SK-N-SH (cell line): ENCODE measurements around the gene RAB5B. TPM values are rescaled to one million over a fixed set of nuclear protein-coding genes. Genes with fewer than 3 reads are reported as not detected.
A peak's percentile ranks its signal among the peaks of the same experiment; 100 is the strongest.

Experiments
- CTCF ChIA-PET: fragments of 300-600, 350-600 bp; formaldehyde crosslinking; extraction: SDS; loops from one replicate; lab custom pipeline; 2021; lab: Yijun Ruan, JAX
- POLR2A ChIA-PET: fragments of 350-600 bp; sonication (Branson Sonifier 250); formaldehyde crosslinking; extraction: SDS; loops from one replicate; lab custom pipeline; 2020; ENCODE audit warnings: antibody characterized with exemption, inconsistent platforms; lab: Yijun Ruan, JAX
- DNase-seq: peaks from one replicate; pipeline ENCODE4 v3.0.0; 2012
- H2AFZ ChIP-seq: fragments of 200-600 bp; sonication (generic); 2 replicates; pipeline ENCODE4 v1.8.1; 2016; ENCODE audit warnings: antibody characterized with exemption, mild to moderate bottlenecking, low read depth
- H3F3A ChIP-seq: fragments of 200-600 bp; sonication (generic); replicated peaks from 2 replicates; pipeline ENCODE3; 2016; ENCODE audit warnings: antibody characterized with exemption, mild to moderate bottlenecking; ENCODE audit not compliant: insufficient read depth
- H3K27ac ChIP-seq, 2 experiments: fragments of 200-500 bp in 1 of 2; fragments of 200-600 bp in 1 of 2; sonication (Bioruptor generic) in 1 of 2; sonication (generic), shearing (Covaris generic) in 1 of 2; 2 replicates each; pipeline versions ENCODE4 v1.5.1 to v1.6.1; 2014 to 2016; ENCODE audit warnings: low read depth in 2 of 2, inconsistent platforms in 1 of 2, low read length in 1 of 2, mild to moderate bottlenecking in 1 of 2, mixed read lengths in 1 of 2
- H3K27me3 ChIP-seq: fragments of 200-600 bp; sonication (generic), shearing (Covaris generic); 2 replicates; pipeline ENCODE4 v1.6.1; 2016; ENCODE audit warnings: mixed run types; ENCODE audit not compliant: insufficient read depth
- H3K36me3 ChIP-seq, 2 experiments: fragments of 200-500 bp in 1 of 2; fragments of 200-600 bp in 1 of 2; sonication (Bioruptor generic) in 1 of 2; sonication (generic) in 1 of 2; replicated peaks in 1 of 2; 2 replicates each; pipeline versions ENCODE3 to v1.5.1; 2014 to 2016; ENCODE audit warnings: low read length in 1 of 2, mild to moderate bottlenecking in 1 of 2; ENCODE audit not compliant: insufficient read depth in 2 of 2, control insufficient read depth in 1 of 2
- H3K4me1 ChIP-seq, 2 experiments: fragments of 200-500 bp in 1 of 2; fragments of 200-600 bp in 1 of 2; sonication (Bioruptor generic) in 1 of 2; sonication (generic), shearing (Covaris generic) in 1 of 2; 2 replicates each; pipeline versions ENCODE4 v1.5.1 to v1.6.1; 2014 to 2016; ENCODE audit warnings: low read depth in 1 of 2, low read length in 1 of 2, mixed run types in 1 of 2; ENCODE audit not compliant: insufficient read depth in 2 of 2, control insufficient read depth in 1 of 2
- H3K4me2 ChIP-seq: fragments of 200-600 bp; sonication (generic), shearing (Covaris generic); 2 replicates; pipeline ENCODE4 v1.6.1; 2017; ENCODE audit warnings: mixed run types
- H3K4me3 ChIP-seq, 2 experiments: fragments of 200-500 bp in 1 of 2; fragments of 200-600 bp in 1 of 2; sonication (Bioruptor generic) in 1 of 2; sonication (generic), shearing (Covaris generic) in 1 of 2; 2 replicates each; pipeline versions ENCODE4 v1.5.1 to v1.8.1; 2014 to 2016; ENCODE audit warnings: low read depth in 2 of 2, inconsistent platforms in 1 of 2, low read length in 1 of 2, mild to moderate bottlenecking in 1 of 2, mixed read lengths in 1 of 2, moderate library complexity in 1 of 2
- H3K79me2 ChIP-seq: fragments of 200-600 bp; sonication (generic); 2 replicates; pipeline ENCODE4 v1.8.1; 2017; ENCODE audit warnings: mild to moderate bottlenecking; ENCODE audit not compliant: insufficient read depth
- H3K9ac ChIP-seq: fragments of 200-600 bp; sonication (generic); 2 replicates; pipeline ENCODE4 v1.6.1; 2017; ENCODE audit warnings: mixed run types
- H3K9me2 ChIP-seq: fragments of 200-600 bp; sonication (generic); 2 replicates; pipeline ENCODE4 v1.6.1; 2017; ENCODE audit warnings: mixed run types
- H3K9me3 ChIP-seq: fragments of 200-600 bp; sonication (generic); 2 replicates; pipeline ENCODE4 v1.6.1; 2017; ENCODE audit warnings: mixed run types, mild to moderate bottlenecking, moderate library complexity
- H4K20me1 ChIP-seq: fragments of 200-600 bp; sonication (generic); 2 replicates; pipeline ENCODE4 v1.6.1; 2017; ENCODE audit warnings: mild to moderate bottlenecking, mixed run types; ENCODE audit not compliant: insufficient read depth
- CHD2 ChIP-seq: fragments of 150-350 bp; IDR thresholded peaks from 2 replicates; pipeline ENCODE4 v1.6.1; 2018; ENCODE audit warnings: low read length; ENCODE audit not compliant: partially characterized antibody
- EZH2phosphoT487 ChIP-seq: fragments of 200-600 bp; sonication (generic); IDR thresholded peaks from 2 replicates; pipeline ENCODE4 v1.6.1; 2017; ENCODE audit warnings: low read depth, mixed run types, mild to moderate bottlenecking, antibody characterized with exemption, moderate library complexity, borderline replicate concordance
- FOSL2 ChIP-seq: IDR thresholded peaks from 2 replicates; pipeline ENCODE4 v1.4.0; 2012; ENCODE audit warnings: low read depth, mild to moderate bottlenecking, moderate library complexity, borderline replicate concordance
- FOXJ3 ChIP-seq: sonication (generic); formaldehyde crosslinking; IDR thresholded peaks from 2 replicates; pipeline ENCODE4 v1.5.1; 2020; ENCODE audit warnings: mild to moderate bottlenecking, missing genetic modification reagents
- FOXM1 ChIP-seq: IDR thresholded peaks from 2 replicates; pipeline ENCODE4 v1.4.0; 2012; ENCODE audit warnings: low read depth, mild to moderate bottlenecking
- JUND ChIP-seq: IDR thresholded peaks from 2 replicates; pipeline ENCODE4 v1.4.0; 2012
- MEF2A ChIP-seq: IDR thresholded peaks from 2 replicates; pipeline ENCODE4 v1.4.0; 2012; ENCODE audit warnings: low read depth, borderline replicate concordance
- MXI1 ChIP-seq: IDR thresholded peaks from 2 replicates; pipeline ENCODE4 v1.6.1; 2012; ENCODE audit warnings: mild to moderate bottlenecking, low read depth, low read length, improper control_type of control experiment
- NFIC ChIP-seq: IDR thresholded peaks from 2 replicates; pipeline ENCODE4 v1.4.0; 2012; ENCODE audit warnings: borderline replicate concordance
- NRF1 ChIP-seq: IDR thresholded peaks from 2 replicates; pipeline ENCODE4 v1.6.1; 2012; ENCODE audit warnings: low read depth, mild to moderate bottlenecking, low read length
- POLR2AphosphoS5 ChIP-seq: IDR thresholded peaks from 2 replicates; pipeline ENCODE4 v1.6.1; 2012; ENCODE audit warnings: low read depth, low read length
- RAD21 ChIP-seq: IDR thresholded peaks from 2 replicates; pipeline ENCODE4 v1.6.1; 2012; ENCODE audit warnings: mild to moderate bottlenecking, low read length
- RCOR1 ChIP-seq: fragments of 150-350 bp; IDR thresholded peaks from 2 replicates; pipeline ENCODE4 v1.6.1; 2017; ENCODE audit warnings: antibody characterized with exemption, low read length
- RXRA ChIP-seq: IDR thresholded peaks from 2 replicates; pipeline ENCODE4 v1.4.0; 2012; ENCODE audit warnings: low read depth, mild to moderate bottlenecking, borderline replicate concordance
- SIN3A ChIP-seq: IDR thresholded peaks from 2 replicates; pipeline ENCODE4 v1.6.1; 2012; ENCODE audit warnings: low read depth, mild to moderate bottlenecking, low read length, moderate library complexity, borderline replicate concordance
- SMC3 ChIP-seq: IDR thresholded peaks from 2 replicates; pipeline ENCODE4 v1.6.1; 2012; ENCODE audit warnings: low read depth, low read length, improper control_type of control experiment
- TAF1 ChIP-seq: IDR thresholded peaks from 2 replicates; pipeline ENCODE4 v1.6.1; 2012; ENCODE audit warnings: low read depth, mild to moderate bottlenecking, low read length, moderate library complexity, borderline replicate concordance
- TCF12 ChIP-seq: IDR thresholded peaks from 2 replicates; pipeline ENCODE4 v1.4.0; 2012
- TEAD4 ChIP-seq: IDR thresholded peaks from 2 replicates; pipeline ENCODE4 v1.4.0; 2012; ENCODE audit warnings: mild to moderate bottlenecking, borderline replicate concordance; ENCODE audit not compliant: insufficient read depth
- WGBS: methylation state at CpG from one replicate; pipeline ENCODE4 v1.1.6; 2017; ENCODE audit warnings: low lambda C conversion rate; 5-methylcytosine and 5-hydroxymethylcytosine counted together
- polyA plus RNA-seq, 3 experiments: library from polyadenylated mRNA; depleted of rRNA; stranded (reverse); fragments of >200 nt; gene quantifications; 2 replicates each; pipeline ENCODE4 v1.2.3, GENCODE V29; 2012
- TF ChIP-seq, protein P1 (sequence below): fragments of 150-350 bp; IDR thresholded peaks from 2 replicates; pipeline ENCODE4 v1.6.1; 2017; ENCODE audit warnings: antibody characterized with exemption, low read length, low read depth, borderline replicate concordance
- TF ChIP-seq, protein P2 (sequence below): IDR thresholded peaks from 2 replicates; pipeline ENCODE4 v1.4.0; 2012; ENCODE audit warnings: low read depth, borderline replicate concordance
- TF ChIP-seq, protein P3 (sequence below): IDR thresholded peaks from 2 replicates; pipeline ENCODE4; 2012
- TF ChIP-seq, protein P4 (sequence below): IDR thresholded peaks from 2 replicates; pipeline ENCODE4 v1.6.1; 2012; ENCODE audit warnings: mild to moderate bottlenecking, low read depth, low read length, moderate library complexity
- TF ChIP-seq, protein P5 (sequence below): fragments of 150-350 bp; IDR thresholded peaks from 2 replicates; pipeline ENCODE4 v1.6.1; 2016; ENCODE audit warnings: mild to moderate bottlenecking, low read depth, low read length

RAB5B gene, protein sequence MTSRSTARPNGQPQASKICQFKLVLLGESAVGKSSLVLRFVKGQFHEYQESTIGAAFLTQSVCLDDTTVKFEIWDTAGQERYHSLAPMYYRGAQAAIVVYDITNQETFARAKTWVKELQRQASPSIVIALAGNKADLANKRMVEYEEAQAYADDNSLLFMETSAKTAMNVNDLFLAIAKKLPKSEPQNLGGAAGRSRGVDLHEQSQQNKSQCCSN
- 54.0 and 79.4 TPM in 2 replicates for polyA plus RNA-seq (2012; rRNA removed)
- 60.7 and 66.8 TPM in 2 replicates for polyA plus RNA-seq (2012; cell fraction: cytosol; rRNA removed)
- polyA plus RNA-seq (2012; cell fraction: nucleus; rRNA removed), result 40.9 and 67.0 TPM in 2 replicates

DNA sequence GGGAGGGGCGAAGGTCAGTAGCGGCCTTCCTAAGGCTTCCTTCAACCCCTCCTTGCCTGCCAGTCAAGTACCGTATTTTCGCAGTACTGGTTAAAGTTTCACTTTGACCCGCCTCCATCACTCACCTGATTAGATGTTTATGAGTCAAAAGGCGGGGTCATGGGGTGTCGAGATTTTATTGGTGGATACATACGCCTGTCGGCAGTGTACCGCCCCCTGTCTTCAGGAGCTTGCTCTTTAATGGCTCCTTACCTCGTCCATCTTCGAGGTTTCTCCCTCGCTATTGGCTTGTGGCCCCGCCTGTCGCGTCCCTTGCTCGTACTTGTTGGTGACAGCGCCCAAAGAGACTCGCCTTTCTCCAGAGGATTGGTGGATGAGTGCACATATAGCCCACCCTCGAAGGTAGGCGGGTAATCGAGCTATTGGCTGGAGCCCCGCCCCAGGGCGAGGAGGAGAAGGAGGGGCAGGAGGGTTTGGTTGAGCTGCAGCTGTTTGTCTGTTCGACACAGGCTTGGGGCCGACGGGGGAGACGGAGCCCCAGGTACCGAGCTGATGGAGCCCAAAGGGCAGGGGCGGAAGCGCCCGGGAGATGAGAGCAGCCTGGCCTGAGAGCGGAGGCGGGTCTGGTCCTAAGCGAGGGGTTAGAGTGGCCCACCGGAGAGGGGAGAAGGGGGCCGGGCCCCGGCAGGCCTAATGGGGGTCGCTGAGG is at the start of gene RAB5B:
TSS of gene RAB5B (plus strand) at position 480 of the 709 bp plus-strand sequence. CDS start 12,883 bp downstream, outside the sequence.
- H3K27me3 ChIP-seq, result no peaks in the 10 kb centered on the region
- peak; percentile 94 for DNase-seq
- no peaks in the 10 kb centered on the region for H3K9me3 ChIP-seq
- CTCF ChIA-PET, result interaction anchor here (0.6 to 2.8 kb wide), 11 partner anchors 11 to 294 kb away, joined by 3 to 28 read pairs (median 4); partner anchors contain the start of gene SUOX
- H3K27ac ChIP-seq, result peak within 1 kb of the TSS; percentile 83 to 94
- no peaks in the 10 kb centered on the region for H4K20me1 ChIP-seq
- peaks cover 7% of the 10 kb centered on the region in 2 experiments; a peak in 3 of 4 replicates for H3K4me1 ChIP-seq
- peak within 1 kb of the TSS; percentile 69 to 94 for H3K4me3 ChIP-seq
- H3K79me2 ChIP-seq, result peaks cover 55% of the 10 kb centered on the region
- peaks cover 18% of the 10 kb centered on the region for H3F3A ChIP-seq
- POLR2A ChIA-PET, result interaction anchor here (0.6 to 2.1 kb wide), 15 partner anchors 9 to 327 kb away, joined by 3 to 15 read pairs (median 4); partner anchors contain the start of genes CS, DNAJC14, IKZF4 and ORMDL2
- H2AFZ ChIP-seq, result peak within 1 kb of the TSS; percentile 63
- WGBS, result under 1% methylated on average over 34 of the region's 39 CpGs
- peak within 1 kb of the TSS; percentile 91 for H3K9ac ChIP-seq
- peak within 1 kb of the TSS; percentile 85 for H3K4me2 ChIP-seq
- H3K9me2 ChIP-seq, result no peaks in the 10 kb centered on the region
- peaks cover 10 to 20% of the 10 kb centered on the region in 2 experiments for H3K36me3 ChIP-seq
- TF ChIP-seq TEAD4 (no peak), RCOR1 (no peak), NRF1 (no peak), TCF12 (peak; percentile 38; the same call in 1 of the 2 replicates), TAF1 (peak; percentile 78), FOXJ3 (no peak; the same call in 1 of the 2 replicates), SIN3A (peak; percentile 57; the same call in 1 of the 2 replicates), FOXM1 (no peak), RXRA (no peak), POLR2AphosphoS5 (peak; percentile 77), JUND (no peak; the same call in 1 of the 2 replicates), FOSL2 (no peak), NFIC (no peak), EZH2phosphoT487 (no peak), RAD21 (no peak), MXI1 (peak; percentile 78), SMC3 (no peak), CHD2 (peak; percentile 98), MEF2A (no peak)
- TF ChIP-seq, protein P1, sequence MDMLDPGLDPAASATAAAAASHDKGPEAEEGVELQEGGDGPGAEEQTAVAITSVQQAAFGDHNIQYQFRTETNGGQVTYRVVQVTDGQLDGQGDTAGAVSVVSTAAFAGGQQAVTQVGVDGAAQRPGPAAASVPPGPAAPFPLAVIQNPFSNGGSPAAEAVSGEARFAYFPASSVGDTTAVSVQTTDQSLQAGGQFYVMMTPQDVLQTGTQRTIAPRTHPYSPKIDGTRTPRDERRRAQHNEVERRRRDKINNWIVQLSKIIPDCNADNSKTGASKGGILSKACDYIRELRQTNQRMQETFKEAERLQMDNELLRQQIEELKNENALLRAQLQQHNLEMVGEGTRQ, result no peak
- TF ChIP-seq, protein P2, sequence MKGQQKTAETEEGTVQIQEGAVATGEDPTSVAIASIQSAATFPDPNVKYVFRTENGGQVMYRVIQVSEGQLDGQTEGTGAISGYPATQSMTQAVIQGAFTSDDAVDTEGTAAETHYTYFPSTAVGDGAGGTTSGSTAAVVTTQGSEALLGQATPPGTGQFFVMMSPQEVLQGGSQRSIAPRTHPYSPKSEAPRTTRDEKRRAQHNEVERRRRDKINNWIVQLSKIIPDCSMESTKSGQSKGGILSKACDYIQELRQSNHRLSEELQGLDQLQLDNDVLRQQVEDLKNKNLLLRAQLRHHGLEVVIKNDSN, result peak; percentile 59; the same call in 1 of the 2 replicates
- TF ChIP-seq, protein P3, sequence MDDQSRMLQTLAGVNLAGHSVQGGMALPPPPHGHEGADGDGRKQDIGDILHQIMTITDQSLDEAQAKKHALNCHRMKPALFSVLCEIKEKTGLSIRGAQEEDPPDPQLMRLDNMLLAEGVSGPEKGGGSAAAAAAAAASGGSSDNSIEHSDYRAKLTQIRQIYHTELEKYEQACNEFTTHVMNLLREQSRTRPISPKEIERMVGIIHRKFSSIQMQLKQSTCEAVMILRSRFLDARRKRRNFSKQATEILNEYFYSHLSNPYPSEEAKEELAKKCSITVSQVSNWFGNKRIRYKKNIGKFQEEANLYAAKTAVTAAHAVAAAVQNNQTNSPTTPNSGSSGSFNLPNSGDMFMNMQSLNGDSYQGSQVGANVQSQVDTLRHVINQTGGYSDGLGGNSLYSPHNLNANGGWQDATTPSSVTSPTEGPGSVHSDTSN, result peak; percentile 100
- TF ChIP-seq, protein P4, sequence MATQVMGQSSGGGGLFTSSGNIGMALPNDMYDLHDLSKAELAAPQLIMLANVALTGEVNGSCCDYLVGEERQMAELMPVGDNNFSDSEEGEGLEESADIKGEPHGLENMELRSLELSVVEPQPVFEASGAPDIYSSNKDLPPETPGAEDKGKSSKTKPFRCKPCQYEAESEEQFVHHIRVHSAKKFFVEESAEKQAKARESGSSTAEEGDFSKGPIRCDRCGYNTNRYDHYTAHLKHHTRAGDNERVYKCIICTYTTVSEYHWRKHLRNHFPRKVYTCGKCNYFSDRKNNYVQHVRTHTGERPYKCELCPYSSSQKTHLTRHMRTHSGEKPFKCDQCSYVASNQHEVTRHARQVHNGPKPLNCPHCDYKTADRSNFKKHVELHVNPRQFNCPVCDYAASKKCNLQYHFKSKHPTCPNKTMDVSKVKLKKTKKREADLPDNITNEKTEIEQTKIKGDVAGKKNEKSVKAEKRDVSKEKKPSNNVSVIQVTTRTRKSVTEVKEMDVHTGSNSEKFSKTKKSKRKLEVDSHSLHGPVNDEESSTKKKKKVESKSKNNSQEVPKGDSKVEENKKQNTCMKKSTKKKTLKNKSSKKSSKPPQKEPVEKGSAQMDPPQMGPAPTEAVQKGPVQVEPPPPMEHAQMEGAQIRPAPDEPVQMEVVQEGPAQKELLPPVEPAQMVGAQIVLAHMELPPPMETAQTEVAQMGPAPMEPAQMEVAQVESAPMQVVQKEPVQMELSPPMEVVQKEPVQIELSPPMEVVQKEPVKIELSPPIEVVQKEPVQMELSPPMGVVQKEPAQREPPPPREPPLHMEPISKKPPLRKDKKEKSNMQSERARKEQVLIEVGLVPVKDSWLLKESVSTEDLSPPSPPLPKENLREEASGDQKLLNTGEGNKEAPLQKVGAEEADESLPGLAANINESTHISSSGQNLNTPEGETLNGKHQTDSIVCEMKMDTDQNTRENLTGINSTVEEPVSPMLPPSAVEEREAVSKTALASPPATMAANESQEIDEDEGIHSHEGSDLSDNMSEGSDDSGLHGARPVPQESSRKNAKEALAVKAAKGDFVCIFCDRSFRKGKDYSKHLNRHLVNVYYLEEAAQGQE, result no peak
- TF ChIP-seq, protein P5, sequence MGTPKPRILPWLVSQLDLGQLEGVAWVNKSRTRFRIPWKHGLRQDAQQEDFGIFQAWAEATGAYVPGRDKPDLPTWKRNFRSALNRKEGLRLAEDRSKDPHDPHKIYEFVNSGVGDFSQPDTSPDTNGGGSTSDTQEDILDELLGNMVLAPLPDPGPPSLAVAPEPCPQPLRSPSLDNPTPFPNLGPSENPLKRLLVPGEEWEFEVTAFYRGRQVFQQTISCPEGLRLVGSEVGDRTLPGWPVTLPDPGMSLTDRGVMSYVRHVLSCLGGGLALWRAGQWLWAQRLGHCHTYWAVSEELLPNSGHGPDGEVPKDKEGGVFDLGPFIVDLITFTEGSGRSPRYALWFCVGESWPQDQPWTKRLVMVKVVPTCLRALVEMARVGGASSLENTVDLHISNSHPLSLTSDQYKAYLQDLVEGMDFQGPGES, result peak; percentile 95
